GM19455 (cell line): Measurements from ENCODE around the gene TYRP1.

Experiments used
- ATAC-seq: cut with Tn5 transposase; IDR thresholded peaks from one replicate; pipeline ENCODE4 v1.9.1; 2021; ENCODE audit not compliant: unreplicated experiment

Gene TYRP1

GRCh38 chr9:12696931-12697622, 3.9 kb downstream of the TYRP1 start:
- ATAC-seq = no peak

GRCh38 chr9:12697719-12698118, 4.5 kb downstream of the TYRP1 start:
- no peak for ATAC-seq

- ATAC-seq = no peak
Observed at GRCh38 chr9:12698266-12698665, 5.1 kb downstream of the TYRP1 start.

- no peak for ATAC-seq
Observed at GRCh38 chr9:12698986-12699385, 5.8 kb downstream of the TYRP1 start.

GRCh38 chr9:12699529-12699928, 6.3 kb downstream of the TYRP1 start:
- ATAC-seq = no peak

GRCh38 chr9:12701126-12701525, 7.9 kb downstream of the TYRP1 start:
- no peak for ATAC-seq

- no peak for ATAC-seq
Observed at GRCh38 chr9:12702160-12702758, 9.1 kb downstream of the TYRP1 start.

- no peak for ATAC-seq
Observed at GRCh38 chr9:12703996-12704395, 10.8 kb downstream of the TYRP1 start.

- ATAC-seq = no peak
Observed at GRCh38 chr9:12705738-12706391, 12.7 kb downstream of the TYRP1 start.

- ATAC-seq = no peak
Observed at GRCh38 chr9:12708562-12709298, 15.5 kb downstream of the TYRP1 start.

GRCh38 chr9:12712532-12712931, 19.3 kb downstream of the TYRP1 start:
- ATAC-seq = no peak

- ATAC-seq = no peak
Observed at GRCh38 chr9:12715268-12715667, 22.1 kb downstream of the TYRP1 start.

- no peak for ATAC-seq
Observed at GRCh38 chr9:12716823-12717600, 23.8 kb downstream of the TYRP1 start.

- no peak for ATAC-seq
Observed at GRCh38 chr9:12717907-12718306, 24.7 kb downstream of the TYRP1 start.

GRCh38 chr9:12718482-12719026, 25.4 kb downstream of the TYRP1 start:
- no peak for ATAC-seq

GRCh38 chr9:12719431-12719830, 26.2 kb downstream of the TYRP1 start:
- ATAC-seq = no peak

GRCh38 chr9:12720551-12720950, 27.4 kb downstream of the TYRP1 start:
- ATAC-seq = no peak

- ATAC-seq = no peak
Observed at GRCh38 chr9:12722131-12722530, 28.9 kb downstream of the TYRP1 start.

- no peak for ATAC-seq
Observed at GRCh38 chr9:12723409-12724028, 30.3 kb downstream of the TYRP1 start.

GRCh38 chr9:12726795-12727194, 33.6 kb downstream of the TYRP1 start:
- no peak for ATAC-seq
